ENCODE measurements around the gene FXYD7. TPM values are rescaled to one million over a fixed set of nuclear protein-coding genes. Genes with fewer than 3 reads are reported as not detected.
"Not testable (repeated sequence)": the region's sequence is repeated elsewhere in the genome, so short reads cannot be mapped to it uniquely, and the experiment has no call there.

Gene FXYD7
- total RNA-seq, 1 donor from 2014 or later: not detected

DNA sequence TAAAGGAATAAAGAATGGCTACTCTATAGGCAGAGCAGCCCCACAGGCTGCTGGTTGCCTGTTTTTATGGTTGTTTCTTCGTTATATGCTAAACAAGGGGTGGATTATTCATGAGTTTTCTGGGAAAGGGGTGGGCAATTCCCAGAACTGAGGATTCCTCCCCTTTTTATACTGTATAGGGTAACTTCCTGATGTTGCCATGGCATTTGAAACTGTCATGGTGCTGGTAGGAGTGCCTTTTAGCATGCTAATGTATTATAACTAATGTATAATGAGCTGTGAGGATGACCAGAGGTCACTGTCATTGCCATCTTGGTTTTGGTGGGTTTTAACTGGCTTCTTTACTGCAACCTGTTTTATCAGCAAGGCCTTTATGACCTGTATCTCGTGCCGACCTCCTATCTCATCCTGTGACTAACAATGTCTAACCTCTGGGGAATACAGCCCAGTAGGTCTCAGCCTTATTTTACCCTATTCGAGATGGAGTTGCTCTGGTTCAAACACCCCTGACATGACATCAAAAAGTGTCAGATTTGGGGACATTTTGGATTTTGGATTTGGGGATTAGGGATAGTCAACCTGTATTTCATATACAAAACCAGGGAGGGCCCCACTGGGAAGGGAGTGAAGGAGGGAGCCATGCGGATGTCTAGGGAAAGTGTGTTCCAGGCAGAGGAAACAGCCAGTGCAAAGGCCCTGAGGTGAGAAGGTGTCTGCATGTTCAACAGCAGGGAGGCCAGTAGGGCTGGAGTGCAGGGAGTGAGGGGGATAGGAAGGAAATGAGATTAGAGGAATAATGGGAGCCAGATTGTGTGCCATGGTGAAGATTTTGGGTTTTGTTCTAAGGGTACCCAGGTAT is 22.4 kb downstream of the FXYD7 start:
- no peak for DNase-seq (ENCODE audit: low spot score)

DNA sequence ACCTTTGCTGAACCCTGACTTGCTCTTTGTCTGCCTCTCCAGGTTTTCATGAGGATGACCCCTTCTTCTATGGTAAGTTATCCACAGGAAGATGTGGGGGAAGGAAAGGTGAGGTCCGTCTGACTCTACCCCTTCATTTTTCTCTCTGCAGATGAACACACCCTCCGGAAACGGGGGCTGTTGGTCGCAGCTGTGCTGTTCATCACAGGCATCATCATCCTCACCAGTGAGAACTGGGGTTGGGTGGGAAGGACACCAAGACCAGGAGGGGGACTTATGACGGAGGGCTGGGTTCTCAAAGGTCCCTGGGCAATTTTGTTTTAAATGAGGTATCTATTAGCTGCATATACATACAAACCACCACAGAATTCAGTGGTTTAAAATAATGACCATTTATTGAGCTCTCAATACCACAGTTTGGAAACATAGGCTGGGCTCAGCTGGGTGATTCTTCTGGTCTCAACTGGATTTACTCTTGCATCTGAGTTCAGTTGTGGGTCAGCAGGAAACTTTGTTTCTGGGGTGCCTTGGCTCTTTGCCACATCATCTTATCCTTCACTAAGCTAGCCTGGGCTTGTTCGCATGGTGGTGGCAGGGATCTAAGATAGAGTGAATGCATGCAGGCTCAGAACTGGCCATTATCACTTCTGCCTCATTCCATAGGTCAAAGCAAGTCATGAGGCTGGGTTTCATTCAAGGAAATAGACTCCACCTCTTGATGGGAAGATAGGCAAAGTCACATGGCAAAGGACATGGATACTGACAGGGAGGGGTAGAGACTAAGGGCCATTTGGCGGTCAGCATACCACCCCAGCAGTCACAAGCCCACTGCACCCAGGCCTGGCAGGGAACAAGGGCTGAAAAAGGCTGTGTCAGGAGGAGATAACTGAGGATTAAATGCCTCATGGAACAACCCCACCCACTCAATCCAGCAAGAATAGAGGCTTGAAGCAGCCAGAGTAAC is 23.3 kb downstream of the FXYD7 start:
- DNase-seq (ENCODE audit: low spot score): no peak

GRCh38 chr19:35167251-35168119 is 24.4 kb downstream of the FXYD7 start:
- DNase-seq (ENCODE audit: low spot score): no peak

DNA sequence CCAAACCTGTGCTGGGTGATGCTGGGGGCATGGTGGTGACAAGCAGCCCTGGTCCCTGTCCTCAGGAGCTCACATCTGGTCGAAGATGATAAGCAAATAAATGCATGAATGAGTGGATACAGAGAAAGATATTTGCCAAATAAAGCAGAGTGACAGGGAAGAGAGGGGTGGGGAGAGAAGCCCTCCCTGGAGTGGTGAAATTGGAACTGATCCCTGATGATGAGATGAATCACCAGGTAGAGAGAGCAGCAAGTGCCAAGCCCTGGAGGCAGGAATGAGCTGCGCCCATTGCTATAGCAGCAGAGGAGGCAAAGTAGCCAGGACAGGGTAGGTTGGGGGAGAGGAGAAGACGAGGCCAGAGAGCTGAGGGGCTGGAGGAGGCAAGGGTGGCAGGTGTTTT is 25.1 kb downstream of the FXYD7 start:
- peak; percentile 47 for DNase-seq (ENCODE audit: low spot score)

GRCh38 chr19:35169221-35169995 is 26.4 kb downstream of the FXYD7 start:
- no peak for DNase-seq (ENCODE audit: low spot score)

GRCh38 chr19:35170359-35171061 is 27.5 kb downstream of the FXYD7 start:
- no peak for DNase-seq (ENCODE audit: low spot score)

- DNase-seq (ENCODE audit: low spot score): no peak
Observed at GRCh38 chr19:35171730-35172129, 28.7 kb downstream of the FXYD7 start.

- no peak for DNase-seq (ENCODE audit: low spot score)
Observed at GRCh38 chr19:35174226-35174625, 31.2 kb downstream of the FXYD7 start.

DNA sequence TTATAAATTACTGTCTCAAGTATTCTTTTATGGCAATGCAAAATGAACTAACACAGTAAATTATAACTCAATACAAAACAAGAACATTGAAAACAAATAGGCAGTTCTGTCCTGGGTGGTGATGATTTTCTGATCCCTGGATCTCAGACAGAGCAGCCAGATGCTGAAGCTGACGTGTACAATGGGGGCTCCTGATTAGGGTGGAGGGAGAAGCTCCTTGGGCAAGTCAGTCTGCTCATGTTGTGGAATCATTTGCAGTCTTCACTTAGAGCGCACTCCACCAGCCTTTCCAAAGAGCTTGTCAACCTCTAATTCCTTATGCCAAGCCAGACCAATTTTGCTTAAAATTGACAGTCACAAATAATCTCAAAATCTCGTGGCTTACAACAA is 33.1 kb downstream of the FXYD7 start:
- no peak for DNase-seq (ENCODE audit: low spot score)

DNA sequence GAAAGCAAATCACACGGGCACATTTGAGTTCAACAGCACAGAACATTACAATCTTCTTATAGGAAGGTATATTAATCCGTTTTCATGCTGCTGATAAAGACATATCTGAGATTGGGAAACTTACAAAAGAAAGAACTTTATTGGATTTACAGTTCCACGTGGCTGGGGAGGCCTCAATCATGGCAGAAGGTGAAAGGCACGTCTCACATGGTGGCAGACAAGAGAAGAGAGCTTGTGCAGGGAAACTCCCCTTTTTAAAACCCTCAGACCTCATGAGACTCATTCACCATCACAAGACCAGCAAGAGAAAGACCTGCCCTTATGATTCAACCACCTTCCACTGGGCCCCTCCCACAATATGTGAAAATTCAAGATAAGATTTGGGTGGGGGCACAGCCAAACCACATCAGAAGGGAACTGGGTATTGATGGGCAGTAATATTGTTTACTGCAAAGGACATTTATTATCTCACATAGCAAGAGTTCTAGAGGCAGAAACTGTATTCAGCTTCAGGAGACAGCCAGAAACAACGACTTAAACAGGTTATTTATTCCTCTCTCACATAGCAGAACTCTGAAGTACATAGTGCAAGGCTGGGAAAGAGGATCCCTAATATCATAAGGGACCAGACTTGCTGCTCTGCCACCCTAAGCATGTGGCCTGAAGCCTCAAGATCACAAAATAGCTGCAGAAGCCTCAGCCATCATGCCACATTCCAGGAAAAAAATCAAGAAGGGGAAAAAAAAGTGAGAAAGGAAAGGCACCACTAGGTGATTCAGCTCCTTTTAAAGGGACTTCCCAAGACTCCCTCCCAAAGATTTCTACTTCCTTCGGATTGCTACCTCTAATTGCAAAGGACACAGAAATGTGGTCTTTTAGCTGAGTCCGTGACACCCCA is 34.6 kb downstream of the FXYD7 start:
- no peak for DNase-seq (ENCODE audit: low spot score)

DNA sequence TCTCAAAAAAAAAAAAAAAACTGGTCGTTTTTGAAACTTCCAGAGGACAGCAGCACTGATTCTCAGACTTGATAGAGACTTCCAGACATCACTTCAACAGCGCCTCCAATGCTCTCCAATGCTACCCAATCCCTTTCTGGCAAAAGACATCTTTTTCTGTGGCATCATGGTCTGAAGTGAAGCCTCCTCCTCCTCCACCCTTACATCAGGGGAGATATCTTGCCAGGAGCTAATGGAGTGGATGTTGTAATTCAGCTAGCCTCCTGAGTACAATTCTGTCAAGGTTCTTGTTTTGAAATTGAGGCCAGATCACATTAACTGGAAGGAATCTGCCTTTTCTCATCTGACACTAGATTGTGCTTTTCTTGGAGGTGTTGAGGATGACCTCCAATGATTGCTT is 35.6 kb downstream of the FXYD7 start:
- no peak for DNase-seq (ENCODE audit: low spot score)

DNA sequence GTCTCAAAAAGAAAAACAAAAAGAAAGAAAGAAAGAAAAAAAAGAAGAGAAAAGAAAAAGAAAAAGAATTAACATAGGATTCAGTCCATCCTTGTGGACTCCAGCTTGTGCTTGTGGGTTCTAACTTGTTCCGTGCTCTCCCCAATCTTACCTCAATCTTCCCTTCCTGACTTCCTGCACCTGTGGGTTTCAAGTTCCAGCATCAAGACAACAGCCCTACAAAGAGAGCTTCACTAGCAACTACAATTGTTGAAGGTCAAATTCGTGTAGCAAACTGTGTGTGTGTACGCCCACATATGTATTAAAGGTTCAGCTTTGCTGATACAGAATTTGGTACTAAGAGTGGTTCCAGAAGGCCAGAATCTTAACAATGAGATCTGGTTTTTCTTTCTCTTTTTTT is 36.8 kb downstream of the FXYD7 start:
- no peak for DNase-seq (ENCODE audit: low spot score)

GRCh38 chr19:35181387-35181786 is 38.3 kb downstream of the FXYD7 start:
- no peak for DNase-seq (ENCODE audit: low spot score)

GRCh38 chr19:35184267-35184666 is 41.2 kb downstream of the FXYD7 start:
- no peak for DNase-seq (ENCODE audit: low spot score)

DNA sequence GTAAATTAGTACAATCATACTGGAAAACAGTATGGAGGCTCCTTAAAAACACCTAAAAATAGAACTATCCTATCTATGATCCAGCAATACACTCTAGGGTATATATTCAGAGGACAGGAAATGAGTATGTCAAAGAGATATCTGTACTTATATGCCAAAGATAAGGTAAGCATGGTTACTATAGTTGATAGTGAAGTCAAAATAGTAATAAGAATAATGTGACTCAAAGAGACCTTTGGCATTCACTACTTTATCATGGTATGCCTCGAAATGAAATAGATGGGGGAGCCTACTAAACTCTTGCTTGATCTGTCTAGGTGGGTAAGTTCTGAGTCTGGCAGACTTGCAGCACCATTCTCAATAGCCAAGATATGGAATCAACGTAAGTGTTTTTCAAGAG is 41.8 kb downstream of the FXYD7 start:
- no peak for DNase-seq (ENCODE audit: low spot score)

GRCh38 chr19:35194012-35194984 is 51.2 kb downstream of the FXYD7 start:
- DNase-seq (ENCODE audit: low spot score): peak; percentile 39

- DNase-seq (ENCODE audit: low spot score): no peak
Observed at GRCh38 chr19:35195830-35196229, 52.8 kb downstream of the FXYD7 start.

DNA sequence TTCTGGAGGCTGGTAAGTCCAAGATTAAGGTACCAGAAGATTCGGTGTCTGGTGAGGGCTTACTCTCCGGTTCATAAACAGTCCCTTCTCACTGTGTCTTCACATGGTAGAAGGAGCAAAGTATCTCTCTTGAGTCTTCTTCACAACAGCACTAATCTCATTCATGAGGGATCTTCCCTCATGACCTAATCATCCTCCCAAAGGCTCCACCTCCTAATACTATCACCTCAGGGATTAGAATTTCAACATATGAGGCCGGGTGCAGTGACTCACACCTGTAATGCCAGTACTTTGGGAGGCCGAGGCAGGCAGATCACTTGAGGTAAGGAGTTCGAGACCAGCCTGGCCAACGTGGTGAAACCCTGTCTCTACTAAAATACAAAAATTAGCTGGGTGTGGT is 53.8 kb downstream of the FXYD7 start:
- not testable (repeated sequence) for DNase-seq (ENCODE audit: low spot score)

All from mucosa of gallbladder (tissue), 1 donor.